ENCODE data around the gene STUB1.

Gene STUB1

GRCh38 chr16:679814-680624 lies at the start of gene STUB1:
Gene STUB1, plus strand, starts transcription at chr16:680410. Its CDS starts 116 bp downstream, at chr16:680526.
- peak; percentile 95 for DNase-seq
- no peaks in the 10 kb centered on the region for H3K9me3 Mint-ChIP-seq
- H3K27me3 Mint-ChIP-seq = peaks cover 29% of the 10 kb centered on the region
- peaks cover 15% of the 10 kb centered on the region for H3K36me3 Mint-ChIP-seq
- peak within 1 kb of the TSS; percentile 81 for H3K4me3 Mint-ChIP-seq
- peaks cover 38% of the 10 kb centered on the region for H3K4me1 Mint-ChIP-seq
- CTCF ChIA-PET = interaction anchor here (0.9 to 1.7 kb wide), 2 partner anchors 12 to 32 kb away, joined by 3 to 6 read pairs; partner anchors contain the start of gene RHOT2
- peak within 1 kb of the TSS; percentile 88 for H3K27ac Mint-ChIP-seq

GRCh38 chr16:630815-631405 lies 49.3 kb upstream of the STUB1 start, which contains the start of gene WFIKKN1:
Gene WFIKKN1, plus strand, starts transcription at chr16:630985. Its CDS starts 269 bp downstream, at chr16:631254.
- Mint-ChIP-seq H3K4me3 (no peak within 1 kb of the TSS), H3K27ac (no peak within 1 kb of the TSS), H3K27me3 (peaks cover 3% of the 10 kb centered on the region), H3K4me1 (peaks cover 8% of the 10 kb centered on the region), H3K36me3 (peaks cover 3% of the 10 kb centered on the region), H3K9me3 (no peaks in the 10 kb centered on the region)
- CTCF ChIA-PET = no interaction called here
- no peak for DNase-seq

DNA sequence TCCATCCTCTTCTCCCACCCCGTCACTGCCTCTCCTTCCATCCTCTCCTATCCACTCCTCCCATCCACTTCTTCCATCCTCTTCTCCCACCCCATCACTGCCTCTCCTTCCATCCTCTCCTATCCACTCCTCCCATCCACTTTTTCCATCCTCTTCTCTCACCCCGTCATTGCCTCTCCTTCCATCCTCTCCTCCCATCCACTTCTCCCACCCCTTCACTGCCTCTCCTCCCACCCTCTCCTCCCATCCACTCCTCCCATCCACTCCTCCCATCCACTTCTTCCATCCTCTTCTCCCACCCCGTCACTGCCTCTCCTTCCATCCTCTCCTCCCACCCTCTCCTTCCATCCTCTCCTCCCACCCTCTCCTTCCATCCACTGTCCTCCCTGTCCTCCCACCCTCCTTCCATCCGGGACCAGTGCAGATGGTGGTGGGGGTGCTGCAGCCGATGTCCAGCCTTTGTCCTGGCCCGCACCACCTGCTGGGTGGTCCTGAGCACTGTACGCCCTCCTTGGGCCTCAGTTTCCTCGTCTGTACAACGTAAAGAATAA lies 48.3 kb upstream of the STUB1 start:
- CTCF ChIA-PET = no interaction called here
- peaks cover 12% of the 10 kb centered on the region for H3K4me1 Mint-ChIP-seq
- no peak overlapping the region for H3K27ac Mint-ChIP-seq
- peaks cover 6% of the 10 kb centered on the region for H3K36me3 Mint-ChIP-seq
- no peaks in the 10 kb centered on the region for H3K9me3 Mint-ChIP-seq
- no peak overlapping the region for H3K4me3 Mint-ChIP-seq
- no peak for DNase-seq
- H3K27me3 Mint-ChIP-seq = peaks cover 10% of the 10 kb centered on the region

DNA sequence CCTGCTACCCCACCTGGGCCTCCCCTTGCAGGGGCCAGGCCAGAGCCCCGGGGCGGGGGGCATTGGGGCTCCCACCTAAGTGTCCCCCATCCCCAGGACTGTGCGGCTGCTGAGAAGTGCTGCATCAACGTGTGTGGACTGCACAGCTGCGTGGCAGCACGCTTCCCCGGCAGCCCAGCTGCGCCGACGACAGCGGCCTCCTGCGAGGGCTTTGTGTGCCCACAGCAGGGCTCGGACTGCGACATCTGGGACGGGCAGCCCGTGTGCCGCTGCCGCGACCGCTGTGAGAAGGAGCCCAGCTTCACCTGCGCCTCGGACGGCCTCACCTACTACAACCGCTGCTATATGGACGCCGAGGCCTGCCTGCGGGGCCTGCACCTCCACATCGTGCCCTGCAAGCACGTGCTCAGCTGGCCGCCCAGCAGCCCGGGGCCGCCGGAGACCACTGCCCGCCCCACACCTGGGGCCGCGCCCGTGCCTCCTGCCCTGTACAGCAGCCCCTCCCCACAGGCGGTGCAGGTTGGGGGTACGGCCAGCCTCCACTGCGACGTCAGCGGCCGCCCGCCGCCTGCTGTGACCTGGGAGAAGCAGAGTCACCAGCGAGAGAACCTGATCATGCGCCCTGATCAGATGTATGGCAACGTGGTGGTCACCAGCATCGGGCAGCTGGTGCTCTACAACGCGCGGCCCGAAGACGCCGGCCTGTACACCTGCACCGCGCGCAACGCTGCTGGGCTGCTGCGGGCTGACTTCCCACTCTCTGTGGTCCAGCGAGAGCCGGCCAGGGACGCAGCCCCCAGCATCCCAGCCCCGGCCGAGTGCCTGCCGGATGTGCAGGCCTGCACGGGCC lies 47.5 kb upstream of the STUB1 start:
- H3K4me1 Mint-ChIP-seq = peaks cover 12% of the 10 kb centered on the region
- CTCF ChIA-PET = no interaction called here
- H3K27me3 Mint-ChIP-seq = peaks cover 10% of the 10 kb centered on the region
- DNase-seq = no peak
- no peak overlapping the region for H3K27ac Mint-ChIP-seq
- no peaks in the 10 kb centered on the region for H3K9me3 Mint-ChIP-seq
- H3K36me3 Mint-ChIP-seq = peaks cover 6% of the 10 kb centered on the region
- no peak overlapping the region for H3K4me3 Mint-ChIP-seq

GRCh38 chr16:633336-634050 lies 46.7 kb upstream of the STUB1 start:
- CTCF ChIA-PET = no interaction called here

DNA sequence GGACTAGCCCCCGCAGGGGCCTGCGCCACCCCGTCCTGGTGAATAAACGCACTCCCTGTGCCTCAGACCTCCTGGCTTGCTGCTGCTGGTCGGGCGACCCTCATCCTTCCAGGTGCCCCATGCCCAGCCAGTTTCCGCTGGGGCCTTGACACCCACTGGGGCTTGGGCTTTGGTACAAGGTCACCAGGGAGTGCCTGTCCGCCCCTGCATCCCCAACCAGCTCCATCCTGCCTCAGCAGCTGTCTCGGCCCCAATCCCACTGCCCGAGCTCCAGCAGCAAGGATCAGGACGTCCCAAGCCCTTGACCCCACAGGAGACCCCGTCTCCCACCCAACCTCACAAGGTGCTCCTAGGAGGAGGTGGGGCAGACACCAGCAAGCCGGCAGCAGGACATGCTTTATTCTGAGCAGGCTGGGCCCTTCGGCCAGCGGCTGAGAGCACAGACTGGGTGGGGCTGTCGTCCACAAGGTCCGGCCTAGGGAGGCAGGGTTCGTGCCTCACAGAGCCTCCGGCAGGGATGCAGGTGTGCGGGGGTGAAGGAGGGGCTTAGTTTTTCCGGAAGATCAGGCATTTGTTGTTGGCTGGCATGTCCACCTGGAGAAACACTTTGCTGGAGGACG lies 46.0 kb upstream of the STUB1 start:
- CTCF ChIA-PET = no interaction called here
- Mint-ChIP-seq H3K36me3 (peaks cover 3% of the 10 kb centered on the region), H3K27ac (no peak overlapping the region), H3K4me1 (peaks cover 12% of the 10 kb centered on the region), H3K4me3 (peak overlapping the region; percentile 56), H3K9me3 (no peaks in the 10 kb centered on the region), H3K27me3 (peaks cover 10% of the 10 kb centered on the region)
- DNase-seq = no peak

More at GRCh38 chr16:633336-634050, 46.7 kb upstream of the STUB1 start:
- DNase-seq = no peak
- Mint-ChIP-seq H3K9me3 (no peaks in the 10 kb centered on the region), H3K36me3 (peaks cover 6% of the 10 kb centered on the region), H3K4me1 (peaks cover 12% of the 10 kb centered on the region), H3K27ac (no peak overlapping the region), H3K27me3 (peaks cover 10% of the 10 kb centered on the region), H3K4me3 (no peak overlapping the region)

GRCh38 chr16:634996-635395 lies 45.2 kb upstream of the STUB1 start:
- Mint-ChIP-seq H3K27ac (no peak overlapping the region), H3K27me3 (peaks cover 10% of the 10 kb centered on the region), H3K4me3 (peak overlapping the region; percentile 71), H3K36me3 (peaks cover 3% of the 10 kb centered on the region), H3K9me3 (no peaks in the 10 kb centered on the region), H3K4me1 (peaks cover 12% of the 10 kb centered on the region)
- no peak for DNase-seq
- CTCF ChIA-PET = no interaction called here

GRCh38 chr16:635573-636205 lies 44.5 kb upstream of the STUB1 start:
- peak; percentile 43 for DNase-seq
- Mint-ChIP-seq H3K4me3 (peak overlapping the region; percentile 94), H3K27ac (peak overlapping the region; percentile 42), H3K9me3 (no peaks in the 10 kb centered on the region), H3K27me3 (peaks cover 10% of the 10 kb centered on the region), H3K36me3 (peaks cover 3% of the 10 kb centered on the region), H3K4me1 (peaks cover 12% of the 10 kb centered on the region)
- CTCF ChIA-PET = interaction anchor here (0.6 to 1.1 kb wide), 2 partner anchors 12 to 13 kb away, joined by 3 read pairs; no protein-coding TSS in a partner anchor

DNA sequence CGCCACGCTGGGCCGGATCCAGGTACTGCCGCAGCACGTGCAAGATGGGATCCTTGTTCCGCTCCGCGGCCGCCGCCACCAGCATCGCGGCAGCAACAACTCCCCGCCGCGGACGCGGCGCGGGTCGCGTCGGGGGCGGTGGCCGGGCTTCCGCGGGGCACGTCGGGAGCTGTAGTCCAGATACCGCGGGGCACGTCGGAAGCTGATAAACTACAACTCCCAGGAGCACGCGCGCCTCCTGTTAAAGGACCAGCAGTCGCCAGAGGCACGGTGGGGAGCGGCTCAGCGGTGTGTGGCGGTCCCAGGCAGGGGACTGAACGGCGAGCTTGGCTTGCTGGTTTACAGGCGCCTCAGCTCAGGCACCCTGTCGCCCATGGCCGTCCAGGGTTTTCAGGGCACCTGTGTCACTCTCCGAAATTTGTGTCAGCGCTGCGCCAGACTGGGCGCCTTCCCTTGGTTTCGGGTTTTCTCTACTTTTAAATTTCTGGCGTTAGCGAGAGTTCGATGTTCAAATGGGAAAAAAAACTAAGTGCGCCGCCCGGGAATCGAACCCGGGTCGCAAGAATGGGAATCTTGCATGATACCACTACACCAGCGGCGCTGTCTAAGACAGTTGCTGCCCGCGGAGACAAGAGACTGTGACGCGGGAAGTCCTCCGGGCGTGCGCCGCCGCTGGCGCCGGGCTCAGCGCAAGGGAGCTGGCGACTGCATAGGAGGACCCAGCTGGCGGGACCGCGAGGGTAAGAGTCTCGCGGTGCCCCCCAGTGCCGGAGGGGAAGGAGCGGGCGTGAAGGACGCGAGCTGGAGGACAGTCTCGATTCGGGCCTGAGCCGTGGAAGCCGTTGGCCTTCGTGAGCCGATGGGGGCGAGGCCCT lies 43.8 kb upstream of the STUB1 start, which contains the start of gene METTL26:
TSS of gene METTL26 (minus strand) at position 100 of the 875 bp plus-strand sequence. CDS start at position 85, 15 bp downstream.
- Mint-ChIP-seq H3K4me3 (peak within 1 kb of the TSS; percentile 94), H3K27me3 (peaks cover 10% of the 10 kb centered on the region), H3K36me3 (peaks cover 3% of the 10 kb centered on the region), H3K4me1 (peaks cover 12% of the 10 kb centered on the region), H3K9me3 (no peaks in the 10 kb centered on the region), H3K27ac (peak within 1 kb of the TSS; percentile 99)
- peak; percentile 96 for DNase-seq
- CTCF ChIA-PET = interaction anchor here (0.6 to 1.1 kb wide), 3 partner anchors 11 to 110 kb away, joined by 3 read pairs; no protein-coding TSS in a partner anchor

DNA sequence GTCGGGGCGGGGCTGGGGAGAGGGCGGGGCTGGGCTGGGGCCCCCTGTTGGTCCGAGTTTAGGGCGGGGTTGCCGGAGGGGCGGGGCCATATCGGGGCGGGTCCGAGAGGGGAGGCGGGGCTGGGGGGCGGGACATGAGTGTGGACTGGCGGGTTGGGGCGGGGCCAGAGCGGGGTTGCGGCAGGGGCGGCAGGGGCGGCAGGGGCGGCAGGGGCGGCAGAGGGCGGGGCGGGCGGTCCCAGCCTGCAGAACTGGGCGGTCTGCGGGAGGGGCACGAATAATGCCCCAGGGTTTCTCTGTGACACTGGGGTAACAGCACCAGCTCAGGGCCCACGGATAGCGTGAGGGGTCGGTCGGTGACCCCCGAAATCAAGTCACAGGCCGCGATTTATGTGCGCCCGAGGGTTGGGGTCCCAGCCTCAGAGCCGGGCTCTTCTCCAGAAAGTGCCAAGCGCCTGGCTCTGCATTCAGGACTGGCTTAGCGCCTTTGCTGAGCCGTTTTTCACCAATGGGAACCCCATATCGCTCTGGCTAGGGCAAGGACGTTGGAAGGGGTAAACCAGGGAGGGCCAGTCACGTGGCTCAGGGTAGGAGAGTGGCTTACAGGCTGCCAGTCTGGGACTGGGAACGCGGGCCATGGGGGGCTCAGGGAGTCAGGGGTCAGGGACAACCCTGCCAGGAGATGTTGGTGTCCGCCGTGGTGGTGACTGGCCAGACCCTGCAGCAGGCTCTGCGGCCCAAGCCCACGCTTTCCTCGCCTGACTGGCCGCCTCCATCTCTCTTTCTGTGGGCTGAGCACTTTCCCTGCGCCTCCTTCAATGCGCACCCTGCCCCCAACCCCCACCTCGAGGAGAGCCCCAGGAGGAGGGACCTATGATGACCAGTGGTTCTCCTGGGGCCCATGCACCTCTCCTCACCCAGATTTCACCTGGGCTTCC lies 42.9 kb upstream of the STUB1 start:
- Mint-ChIP-seq H3K9me3 (no peaks in the 10 kb centered on the region), H3K36me3 (peaks cover 3% of the 10 kb centered on the region), H3K4me1 (peaks cover 12% of the 10 kb centered on the region), H3K27ac (peak overlapping the region; percentile 99), H3K27me3 (peaks cover 7% of the 10 kb centered on the region), H3K4me3 (peak overlapping the region; percentile 94)
- CTCF ChIA-PET = interaction anchor here (1.1 kb wide), 2 partner anchors 11 to 111 kb away, joined by 3 read pairs; no protein-coding TSS in a partner anchor
- DNase-seq = peak; percentile 92

- no peak overlapping the region for H3K27ac Mint-ChIP-seq
- CTCF ChIA-PET = no interaction called here
- no peak for DNase-seq
- no peaks in the 10 kb centered on the region for H3K9me3 Mint-ChIP-seq
- peaks cover 3% of the 10 kb centered on the region for H3K36me3 Mint-ChIP-seq
- peaks cover 7% of the 10 kb centered on the region for H3K27me3 Mint-ChIP-seq
- H3K4me1 Mint-ChIP-seq = peaks cover 16% of the 10 kb centered on the region
- H3K4me3 Mint-ChIP-seq = peak overlapping the region; percentile 31
Observed at GRCh38 chr16:638034-638543, 42.1 kb upstream of the STUB1 start.
